GM06990 (cell line): ENCODE measurements around the gene RPH3AL.

Experiments used
- DNase-seq: peaks from one replicate; pipeline ENCODE4 v3.0.0-alpha.2; 2011; ENCODE audit not compliant: insufficient read length; ENCODE audit errors: extremely low read depth
- H3K27me3 ChIP-seq: replicated peaks from 2 replicates; pipeline ENCODE4 v1.6.0; 2011; ENCODE audit warnings: low read length; ENCODE audit not compliant: control insufficient read depth, insufficient read depth
- H3K36me3 ChIP-seq: 2 replicates; pipeline ENCODE4 v1.5.1; 2011; ENCODE audit warnings: low read length; ENCODE audit not compliant: control insufficient read depth, insufficient read depth
- H3K4me3 ChIP-seq: replicated peaks from 2 replicates; pipeline ENCODE4 v1.5.1; 2011; ENCODE audit warnings: low read depth, mild to moderate bottlenecking, control low read depth, low read length
- TF ChIP-seq, protein P1 (sequence below): IDR thresholded peaks from 2 replicates; pipeline ENCODE4 v1.5.1; 2011; ENCODE audit warnings: low read length, control low read depth, mild to moderate bottlenecking, inconsistent platforms; ENCODE audit not compliant: insufficient read depth, poor library complexity, severe bottlenecking

The RPH3AL gene

DNA sequence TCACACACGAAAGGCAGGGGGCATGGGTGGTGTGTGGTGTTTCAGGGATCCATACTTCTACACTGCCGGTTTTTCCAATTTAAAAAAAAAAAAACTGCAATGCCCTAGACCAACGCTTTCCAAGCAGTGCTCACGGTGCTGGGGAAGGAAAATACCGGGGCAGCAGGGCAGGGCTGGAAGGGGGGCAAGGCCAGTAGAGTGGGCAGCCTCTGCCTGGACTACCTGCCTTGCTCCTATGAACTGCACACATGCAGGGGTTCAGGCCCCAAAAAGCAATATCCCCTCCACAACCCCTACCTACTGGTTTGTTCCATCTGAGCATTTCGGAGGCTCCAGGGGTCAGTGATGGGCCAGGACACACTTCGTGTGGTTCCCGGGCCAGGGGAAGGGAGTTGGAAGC lies 29.4 kb downstream of the RPH3AL start:
- TF ChIP-seq, protein P1, sequence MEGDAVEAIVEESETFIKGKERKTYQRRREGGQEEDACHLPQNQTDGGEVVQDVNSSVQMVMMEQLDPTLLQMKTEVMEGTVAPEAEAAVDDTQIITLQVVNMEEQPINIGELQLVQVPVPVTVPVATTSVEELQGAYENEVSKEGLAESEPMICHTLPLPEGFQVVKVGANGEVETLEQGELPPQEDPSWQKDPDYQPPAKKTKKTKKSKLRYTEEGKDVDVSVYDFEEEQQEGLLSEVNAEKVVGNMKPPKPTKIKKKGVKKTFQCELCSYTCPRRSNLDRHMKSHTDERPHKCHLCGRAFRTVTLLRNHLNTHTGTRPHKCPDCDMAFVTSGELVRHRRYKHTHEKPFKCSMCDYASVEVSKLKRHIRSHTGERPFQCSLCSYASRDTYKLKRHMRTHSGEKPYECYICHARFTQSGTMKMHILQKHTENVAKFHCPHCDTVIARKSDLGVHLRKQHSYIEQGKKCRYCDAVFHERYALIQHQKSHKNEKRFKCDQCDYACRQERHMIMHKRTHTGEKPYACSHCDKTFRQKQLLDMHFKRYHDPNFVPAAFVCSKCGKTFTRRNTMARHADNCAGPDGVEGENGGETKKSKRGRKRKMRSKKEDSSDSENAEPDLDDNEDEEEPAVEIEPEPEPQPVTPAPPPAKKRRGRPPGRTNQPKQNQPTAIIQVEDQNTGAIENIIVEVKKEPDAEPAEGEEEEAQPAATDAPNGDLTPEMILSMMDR: no peak
- Histone ChIP-seq H3K36me3 (no peaks in the 10 kb centered on the region), H3K27me3 (no peaks in the 10 kb centered on the region), H3K4me3 (no peak overlapping the region)
- no peak for DNase-seq

DNA sequence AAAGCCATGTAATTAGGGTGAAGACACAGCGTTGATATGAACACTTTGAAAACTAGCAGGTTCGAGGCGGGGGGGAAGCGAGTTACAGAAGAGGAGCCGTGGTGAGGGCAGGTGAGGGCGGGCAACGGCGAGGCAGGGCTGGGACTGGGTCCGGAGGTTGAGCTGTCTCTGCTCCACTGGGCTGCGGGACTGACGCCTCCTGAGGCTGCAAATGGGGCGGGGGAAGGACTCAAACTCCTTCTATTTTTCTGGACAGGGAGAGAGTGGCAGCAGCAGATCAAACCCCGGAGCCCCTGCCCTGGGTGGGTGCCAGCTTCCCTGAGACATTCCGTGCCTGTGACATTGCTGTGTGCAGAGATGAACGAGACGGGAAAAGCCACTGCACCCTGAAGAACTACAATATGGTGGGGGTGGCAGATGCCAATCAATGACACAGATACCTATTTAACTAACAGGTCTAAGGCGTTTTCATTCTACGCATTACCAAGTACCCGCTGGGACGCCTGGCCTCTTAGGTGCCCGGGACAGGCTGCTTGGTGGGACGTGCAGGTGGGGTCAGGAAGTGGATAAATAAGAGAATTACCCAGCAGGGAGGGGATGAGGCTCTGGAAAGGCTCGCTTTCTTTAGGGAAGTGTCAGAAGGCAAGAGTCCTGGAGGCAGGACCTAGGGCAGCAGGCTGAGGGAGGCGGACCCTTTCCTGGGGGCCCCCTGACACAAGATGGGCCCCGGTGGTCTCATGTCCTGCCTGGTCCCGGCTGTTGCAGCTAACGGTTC lies 30.4 kb downstream of the RPH3AL start:
- no peaks in the 10 kb centered on the region for H3K27me3 ChIP-seq
- H3K36me3 ChIP-seq: no peaks in the 10 kb centered on the region
- TF ChIP-seq, protein P1: no peak
- DNase-seq: no peak
- no peak overlapping the region for H3K4me3 ChIP-seq

DNA sequence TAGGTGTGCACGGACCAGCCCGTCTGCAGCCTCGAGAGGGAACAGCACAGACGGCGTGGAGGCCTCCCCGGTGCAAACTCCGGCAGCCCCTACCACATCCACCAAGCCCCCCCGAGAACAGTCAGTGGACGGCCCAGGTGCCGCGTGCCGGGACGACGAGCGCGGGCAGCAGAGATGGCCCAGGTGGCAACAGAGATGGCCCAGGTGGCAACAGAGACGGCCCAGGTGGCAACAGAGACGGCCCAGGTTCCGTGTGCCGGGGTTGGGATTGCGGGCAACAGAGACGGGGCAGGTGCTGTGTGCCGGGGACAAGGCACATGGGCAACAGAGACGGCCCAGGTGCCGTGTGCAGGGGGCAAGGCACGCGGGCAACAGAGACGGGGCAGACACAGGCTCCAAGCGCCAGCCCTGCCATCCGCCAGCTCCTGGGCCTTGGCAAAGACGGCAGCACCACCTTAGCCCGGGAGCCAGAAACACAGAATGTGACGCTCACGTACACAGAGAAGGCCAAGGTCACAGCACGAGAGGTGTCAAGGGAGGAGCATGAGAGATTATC lies 31.1 kb downstream of the RPH3AL start:
- Histone ChIP-seq H3K27me3 (no peaks in the 10 kb centered on the region), H3K36me3 (no peaks in the 10 kb centered on the region), H3K4me3 (no peak overlapping the region)
- no peak for DNase-seq
- TF ChIP-seq, protein P1: no peak

DNA sequence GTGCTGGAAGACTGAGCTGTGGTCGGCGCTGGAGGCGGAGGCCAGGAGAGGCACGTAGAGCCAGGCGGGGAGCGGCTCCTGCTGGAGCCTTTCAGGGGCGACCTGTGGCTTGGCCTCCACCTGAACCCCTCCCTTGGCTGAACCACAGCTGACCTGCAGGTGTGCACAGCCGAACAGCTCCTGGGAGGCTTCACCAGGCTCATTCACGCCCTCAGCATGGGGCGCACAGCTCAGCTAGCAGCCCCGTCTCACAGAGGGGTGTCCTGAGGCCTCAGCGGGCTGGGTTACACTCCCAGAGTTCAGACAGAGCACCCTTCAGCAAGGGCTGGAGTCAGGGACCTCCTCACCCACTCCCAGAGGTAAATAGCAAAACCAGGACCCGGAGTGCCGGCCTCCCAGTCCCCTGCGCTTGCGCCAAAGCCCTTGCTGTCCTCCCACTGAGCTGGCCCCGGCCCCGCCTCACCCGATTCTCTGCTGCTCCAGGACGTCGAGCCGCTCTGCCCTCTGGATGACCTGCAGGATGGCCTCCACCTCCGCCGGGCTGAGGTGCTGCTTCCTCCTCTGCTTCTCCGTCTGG lies 31.7 kb downstream of the RPH3AL start:
- no peaks in the 10 kb centered on the region for H3K36me3 ChIP-seq

DNA sequence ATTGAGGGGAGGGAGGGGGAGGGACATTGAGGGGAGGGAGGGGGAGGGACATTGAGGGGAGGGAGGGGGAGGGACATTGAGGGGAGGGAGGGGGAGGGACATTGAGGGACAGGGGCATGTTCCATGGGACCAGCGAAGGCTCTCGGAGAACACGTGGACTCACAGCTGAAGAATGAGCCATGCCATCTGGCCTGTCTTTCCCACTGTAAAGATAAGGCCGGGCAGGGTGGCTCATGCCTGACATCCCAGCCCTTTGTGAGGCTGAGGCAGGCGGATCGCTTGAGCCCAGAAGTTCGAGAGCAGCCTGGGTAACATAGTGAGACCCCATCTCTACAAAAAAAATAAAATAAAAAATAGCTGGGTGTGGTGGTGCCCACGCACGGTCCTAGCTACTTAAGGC lies 32.5 kb downstream of the RPH3AL start:
- no peaks in the 10 kb centered on the region for H3K36me3 ChIP-seq
- H3K27me3 ChIP-seq: no peaks in the 10 kb centered on the region
- H3K4me3 ChIP-seq: no peak overlapping the region
- no peak for DNase-seq
- TF ChIP-seq, protein P1: no peak

More for the DNA sequence above, 31.7 kb downstream of the RPH3AL start:
- no peaks in the 10 kb centered on the region for H3K27me3 ChIP-seq
- H3K4me3 ChIP-seq: no peak overlapping the region
- TF ChIP-seq, protein P1: no peak
- DNase-seq: no peak
